Brain microvascular endothelial cell (primary cell): ENCODE results near the gene SORCS1.

Experiments used
- DNase-seq: peaks from one replicate; pipeline ENCODE4 v3.0.0-alpha.2; 2020
- H3K27ac ChIP-seq: fragments of 250-450 bp; sonication (Bioruptor Pico); 2 replicates; pipeline ENCODE4 v1.5.1; 2020; ENCODE audit warnings: mild to moderate bottlenecking, moderate library complexity
- H3K27me3 ChIP-seq: fragments of 250-450 bp; sonication (Bioruptor Pico); replicated peaks from 2 replicates; pipeline ENCODE4 v1.5.1; 2020; ENCODE audit warnings: mild to moderate bottlenecking
- H3K36me3 ChIP-seq: fragments of 250-450 bp; sonication (Bioruptor Pico); replicated peaks from 2 replicates; pipeline ENCODE4 v1.5.1; 2020; ENCODE audit warnings: mild to moderate bottlenecking
- H3K4me3 ChIP-seq: 2 replicates; pipeline ENCODE4 v1.5.1; 2011; ENCODE audit warnings: low read depth, mild to moderate bottlenecking, control low read depth, low read length, moderate library complexity
- in situ Hi-C: cut with HindIII; loops from 2 replicates; pipeline ENCODE4 v1.10.0; 2017; ENCODE audit warnings: low sequenced_read_pairs, low pct_ligation_motif_present
- TF ChIP-seq, protein P1 (sequence below): IDR thresholded peaks from 2 replicates; pipeline ENCODE4 v1.5.1; 2011; ENCODE audit warnings: low read depth, mild to moderate bottlenecking, moderate library complexity, low read length, control low read depth, inconsistent platforms; ENCODE audit errors: missing control alignments

Gene SORCS1

GRCh38 chr10:107133656-107134055, 30.9 kb downstream of the SORCS1 start:
- in situ Hi-C loops = no loop called here
- Histone ChIP-seq H3K27me3 (no peaks in the 10 kb centered on the region), H3K4me3 (no peak overlapping the region), H3K27ac (no peak overlapping the region), H3K36me3 (no peaks in the 10 kb centered on the region)
- TF ChIP-seq, protein P1, sequence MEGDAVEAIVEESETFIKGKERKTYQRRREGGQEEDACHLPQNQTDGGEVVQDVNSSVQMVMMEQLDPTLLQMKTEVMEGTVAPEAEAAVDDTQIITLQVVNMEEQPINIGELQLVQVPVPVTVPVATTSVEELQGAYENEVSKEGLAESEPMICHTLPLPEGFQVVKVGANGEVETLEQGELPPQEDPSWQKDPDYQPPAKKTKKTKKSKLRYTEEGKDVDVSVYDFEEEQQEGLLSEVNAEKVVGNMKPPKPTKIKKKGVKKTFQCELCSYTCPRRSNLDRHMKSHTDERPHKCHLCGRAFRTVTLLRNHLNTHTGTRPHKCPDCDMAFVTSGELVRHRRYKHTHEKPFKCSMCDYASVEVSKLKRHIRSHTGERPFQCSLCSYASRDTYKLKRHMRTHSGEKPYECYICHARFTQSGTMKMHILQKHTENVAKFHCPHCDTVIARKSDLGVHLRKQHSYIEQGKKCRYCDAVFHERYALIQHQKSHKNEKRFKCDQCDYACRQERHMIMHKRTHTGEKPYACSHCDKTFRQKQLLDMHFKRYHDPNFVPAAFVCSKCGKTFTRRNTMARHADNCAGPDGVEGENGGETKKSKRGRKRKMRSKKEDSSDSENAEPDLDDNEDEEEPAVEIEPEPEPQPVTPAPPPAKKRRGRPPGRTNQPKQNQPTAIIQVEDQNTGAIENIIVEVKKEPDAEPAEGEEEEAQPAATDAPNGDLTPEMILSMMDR = no peak
- no peak for DNase-seq

DNA sequence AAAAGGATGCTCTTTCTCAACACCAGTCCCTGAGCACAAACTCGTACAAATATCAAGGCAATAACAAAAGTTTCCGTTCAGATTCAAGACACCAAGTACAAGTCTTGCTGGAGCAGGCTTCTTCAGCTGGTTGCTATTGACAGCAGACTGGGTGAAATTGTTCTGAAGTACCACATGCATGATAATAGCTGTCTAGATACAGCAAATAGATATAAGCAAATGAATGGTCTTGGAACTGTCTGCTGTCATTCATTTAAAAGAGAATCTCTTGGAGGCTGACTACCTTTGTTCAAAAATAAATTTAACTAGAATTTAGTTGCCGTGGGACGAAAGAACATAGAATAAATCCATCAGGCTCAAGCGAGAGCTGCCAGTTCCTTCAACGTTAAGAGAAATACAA, 35.5 kb downstream of the SORCS1 start:
- TF ChIP-seq, protein P1 = no peak
- H3K36me3 ChIP-seq = no peaks in the 10 kb centered on the region
- H3K4me3 ChIP-seq = no peak overlapping the region
- in situ Hi-C loops = no loop called here
- no peak overlapping the region for H3K27ac ChIP-seq
- no peaks in the 10 kb centered on the region for H3K27me3 ChIP-seq
- DNase-seq = no peak

DNA sequence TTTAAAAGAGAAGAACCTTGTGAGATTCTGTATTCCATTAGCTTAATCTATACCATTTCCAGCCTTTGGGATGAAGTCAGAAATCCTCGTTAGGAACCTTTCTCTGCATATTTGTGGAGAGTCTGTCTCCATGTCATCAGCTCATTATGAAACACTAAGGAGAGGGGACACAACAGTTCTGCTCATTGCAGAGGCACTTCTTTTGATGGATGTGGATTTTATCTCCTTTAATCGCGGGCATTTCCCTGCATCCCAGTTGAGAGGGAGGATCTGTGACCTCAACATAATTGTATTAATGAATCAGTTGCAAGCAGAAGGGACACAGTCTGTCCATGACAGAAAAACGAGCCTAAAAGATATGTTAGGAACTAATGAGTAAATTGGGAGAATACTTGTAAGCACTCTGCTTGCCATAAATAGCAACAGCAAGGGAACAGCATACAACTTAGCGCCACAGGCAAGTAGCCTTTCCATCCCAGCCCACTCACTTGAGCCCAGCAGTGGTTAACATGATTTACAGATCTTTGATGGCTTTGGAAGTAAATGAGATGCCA, 37.9 kb downstream of the SORCS1 start:
- no peaks in the 10 kb centered on the region for H3K36me3 ChIP-seq
- no peak for DNase-seq
- in situ Hi-C loops = no loop called here
- TF ChIP-seq, protein P1 = no peak
- H3K27ac ChIP-seq = no peak overlapping the region
- H3K27me3 ChIP-seq = no peaks in the 10 kb centered on the region
- H3K4me3 ChIP-seq = no peak overlapping the region

- in situ Hi-C loops = no loop called here
- TF ChIP-seq, protein P1 = no peak
Measured at GRCh38 chr10:107122703-107123102, 41.8 kb downstream of the SORCS1 start.

GRCh38 chr10:107118866-107119265, 45.6 kb downstream of the SORCS1 start:
- no peaks in the 10 kb centered on the region for H3K27me3 ChIP-seq
- H3K4me3 ChIP-seq = no peak overlapping the region
- no peaks in the 10 kb centered on the region for H3K36me3 ChIP-seq
- no peak overlapping the region for H3K27ac ChIP-seq
- DNase-seq = no peak
- TF ChIP-seq, protein P1 = no peak
- in situ Hi-C loops = no loop called here

More at GRCh38 chr10:107122703-107123102, 41.8 kb downstream of the SORCS1 start:
- H3K27ac ChIP-seq = no peak overlapping the region
- no peak for DNase-seq
- no peaks in the 10 kb centered on the region for H3K36me3 ChIP-seq
- no peaks in the 10 kb centered on the region for H3K27me3 ChIP-seq
- no peak overlapping the region for H3K4me3 ChIP-seq

DNA sequence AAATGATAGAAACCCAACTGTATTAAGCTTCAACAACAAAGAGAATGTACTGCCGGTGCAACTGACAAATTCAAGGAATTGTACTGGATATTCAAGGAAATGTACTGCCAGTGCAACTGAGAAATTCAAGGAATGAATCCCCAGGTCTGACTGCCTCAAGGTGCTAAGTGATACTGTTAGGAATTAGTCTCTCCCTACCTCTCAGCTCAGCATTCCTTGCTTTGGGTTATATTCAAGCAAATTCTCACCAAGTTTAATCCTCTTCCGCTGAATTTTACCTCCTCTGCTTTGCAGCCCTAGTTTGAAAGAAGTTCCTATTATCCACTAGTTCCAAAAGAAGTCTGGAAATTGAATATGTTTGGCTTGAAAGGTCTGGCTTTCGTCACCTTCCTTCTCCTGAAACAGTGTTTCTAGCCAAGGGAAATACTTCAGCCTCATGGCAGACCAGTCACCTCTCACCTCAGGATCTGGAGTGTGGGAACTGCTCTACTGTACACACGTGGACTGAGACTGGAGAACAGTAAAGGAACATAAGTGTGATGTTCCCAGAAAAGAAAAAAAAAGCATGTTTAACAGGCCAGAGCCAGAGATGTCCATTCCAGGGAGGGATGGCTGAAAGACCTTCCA, 60.4 kb downstream of the SORCS1 start:
- Histone ChIP-seq H3K27ac (no peak overlapping the region), H3K36me3 (no peaks in the 10 kb centered on the region), H3K4me3 (no peak overlapping the region), H3K27me3 (no peaks in the 10 kb centered on the region)
- in situ Hi-C loops = no loop called here
- TF ChIP-seq, protein P1 = no peak
- DNase-seq = no peak
